SK-N-SH treated with all-trans-retinoic acid at 6 μM for 48 hours (cell line): ENCODE data around the gene PRKAG2.

ENCODE experiments used
- CREB5 ChIP-seq: fragments of 250-450 bp; sonication (Bioruptor Pico); IDR thresholded peaks from 2 replicates; pipeline ENCODE4 v1.5.1; 2020; ENCODE audit warnings: low read depth, mild to moderate bottlenecking, moderate library complexity
- CSDC2 ChIP-seq: fragments of 250-450 bp; sonication (Bioruptor Pico); IDR thresholded peaks from 2 replicates; pipeline ENCODE4 v1.5.0; 2020; ENCODE audit warnings: mild to moderate bottlenecking, moderate library complexity
- OSR1 ChIP-seq: fragments of 250-450 bp; sonication (Bioruptor Pico); IDR thresholded peaks from 2 replicates; pipeline ENCODE4 v1.8.0; 2022; ENCODE audit warnings: moderate library complexity, mild to moderate bottlenecking, inconsistent platforms
- RARB ChIP-seq: fragments of 250-450 bp; sonication (Bioruptor Pico); IDR thresholded peaks from 2 replicates; pipeline ENCODE4 v1.8.0; 2021; ENCODE audit warnings: mild to moderate bottlenecking, moderate library complexity
- TCF4 ChIP-seq: fragments of 250-450 bp; sonication (Bioruptor Pico); IDR thresholded peaks from 2 replicates; pipeline ENCODE4 v1.8.0; 2021; ENCODE audit warnings: mild to moderate bottlenecking, moderate library complexity, borderline replicate concordance
- TOX ChIP-seq: fragments of 250-450 bp; sonication (Bioruptor Pico); IDR thresholded peaks from 2 replicates; pipeline ENCODE4 v1.8.0; 2021; ENCODE audit warnings: mild to moderate bottlenecking, moderate library complexity, borderline replicate concordance
- ZC3H10 ChIP-seq: fragments of 250-450 bp; sonication (Bioruptor Pico); IDR thresholded peaks from 2 replicates; pipeline ENCODE4 v1.5.1; 2021; ENCODE audit warnings: mild to moderate bottlenecking, moderate library complexity
- ZFP30 ChIP-seq: fragments of 450-650 bp; formaldehyde crosslinking; IDR thresholded peaks from 2 replicates; pipeline ENCODE4 v1.5.0; 2022; ENCODE audit warnings: mild to moderate bottlenecking, moderate library complexity
- ZNF70 ChIP-seq: fragments of 450-650 bp; formaldehyde crosslinking; IDR thresholded peaks from 2 replicates; pipeline ENCODE4 v1.5.0; 2020; ENCODE audit warnings: mild to moderate bottlenecking, moderate library complexity
- TF ChIP-seq, protein P1 (sequence below): fragments of 250-450 bp; sonication (Bioruptor Pico); IDR thresholded peaks from 2 replicates; pipeline ENCODE4 v1.8.0; 2020; ENCODE audit warnings: mild to moderate bottlenecking, moderate library complexity, borderline replicate concordance

DNA sequence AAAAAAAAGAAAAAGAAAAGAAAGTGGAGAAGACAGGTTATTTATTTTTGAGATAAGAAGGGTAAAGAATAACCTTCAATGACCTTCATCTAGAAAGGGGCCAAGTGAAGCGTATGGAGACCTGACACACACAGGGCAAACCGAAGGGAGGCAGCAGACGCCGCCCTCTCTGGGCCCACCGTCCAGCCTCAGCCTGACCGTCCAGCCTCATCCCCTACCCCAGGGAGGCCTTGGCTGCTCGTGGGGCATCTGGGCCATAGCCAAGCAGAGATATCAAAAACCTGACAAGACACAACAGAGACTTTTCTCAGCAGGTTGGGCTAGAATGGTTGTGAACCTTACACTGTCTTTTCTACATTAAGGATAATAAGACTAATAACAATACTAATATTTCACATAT is 10.9 kb downstream of the PRKAG2 start:
- no peak for TF ChIP-seq OSR1
- no peak for TF ChIP-seq CSDC2 (CRISPR knock-in tag)
- TF ChIP-seq, protein P1, sequence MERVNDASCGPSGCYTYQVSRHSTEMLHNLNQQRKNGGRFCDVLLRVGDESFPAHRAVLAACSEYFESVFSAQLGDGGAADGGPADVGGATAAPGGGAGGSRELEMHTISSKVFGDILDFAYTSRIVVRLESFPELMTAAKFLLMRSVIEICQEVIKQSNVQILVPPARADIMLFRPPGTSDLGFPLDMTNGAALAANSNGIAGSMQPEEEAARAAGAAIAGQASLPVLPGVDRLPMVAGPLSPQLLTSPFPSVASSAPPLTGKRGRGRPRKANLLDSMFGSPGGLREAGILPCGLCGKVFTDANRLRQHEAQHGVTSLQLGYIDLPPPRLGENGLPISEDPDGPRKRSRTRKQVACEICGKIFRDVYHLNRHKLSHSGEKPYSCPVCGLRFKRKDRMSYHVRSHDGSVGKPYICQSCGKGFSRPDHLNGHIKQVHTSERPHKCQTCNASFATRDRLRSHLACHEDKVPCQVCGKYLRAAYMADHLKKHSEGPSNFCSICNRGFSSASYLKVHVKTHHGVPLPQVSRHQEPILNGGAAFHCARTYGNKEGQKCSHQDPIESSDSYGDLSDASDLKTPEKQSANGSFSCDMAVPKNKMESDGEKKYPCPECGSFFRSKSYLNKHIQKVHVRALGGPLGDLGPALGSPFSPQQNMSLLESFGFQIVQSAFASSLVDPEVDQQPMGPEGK: no peak
- TF ChIP-seq CREB5: no peak
- no peak for TF ChIP-seq TOX (CRISPR knock-in tag)
- TF ChIP-seq TCF4 (CRISPR knock-in tag): no peak
- TF ChIP-seq ZFP30 (CRISPR knock-in tag): no peak
- no peak for TF ChIP-seq ZC3H10 (CRISPR knock-in tag)
- no peak for TF ChIP-seq ZNF70
- no peak for TF ChIP-seq RARB (CRISPR knock-in tag)
